ENCODE results near the gene AKT1.
A peak's percentile ranks its signal among the peaks of the same experiment; 100 is the strongest.

AKT1 gene

GRCh38 chr14:104798300-104799243 lies 3.0 kb upstream of the AKT1 start:
- no peak for DNase-seq

DNA sequence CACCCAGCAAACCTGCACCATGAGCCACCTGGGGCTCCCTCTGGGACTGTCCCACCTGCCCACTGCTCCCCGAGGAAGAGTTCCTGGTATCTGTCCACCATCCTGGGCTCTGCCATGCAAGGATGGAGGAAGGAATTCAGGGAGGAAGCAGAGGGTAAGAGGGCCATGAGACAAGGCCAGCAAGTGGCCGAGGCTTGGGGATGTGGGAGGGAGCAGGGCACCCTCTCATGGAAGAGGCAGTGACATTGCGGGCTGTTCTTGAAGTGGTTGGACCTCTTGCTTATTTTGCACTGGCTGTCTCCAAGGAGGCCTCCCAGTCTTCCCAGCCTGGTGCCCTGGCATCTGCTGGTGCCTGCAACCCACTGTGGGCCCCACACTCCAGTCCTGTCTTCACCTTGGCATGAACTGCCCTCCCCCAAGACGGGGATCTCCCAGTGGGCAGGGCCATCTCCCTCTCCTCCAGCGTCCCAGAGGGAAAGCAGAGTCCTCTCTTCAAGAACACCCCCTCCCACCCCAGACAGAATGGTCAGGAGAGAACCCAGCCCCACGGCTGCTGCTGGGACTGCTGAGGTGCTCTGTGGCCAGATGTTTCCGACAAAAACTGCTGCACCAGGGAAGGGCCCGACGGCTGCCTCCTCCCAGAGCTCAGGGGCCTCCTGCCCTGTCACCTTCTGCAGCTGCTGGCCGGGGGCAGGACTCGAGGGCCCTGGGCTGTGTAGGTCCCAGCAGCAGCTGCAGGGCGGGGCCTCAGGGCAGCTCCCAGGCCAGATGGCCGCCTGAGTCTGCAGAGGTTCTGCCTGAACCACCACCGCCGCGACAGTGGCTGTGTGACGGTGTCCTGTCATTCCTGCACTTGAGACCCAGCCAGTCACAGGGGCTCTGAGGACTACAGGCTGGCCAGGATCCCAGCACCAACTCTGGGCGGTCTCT lies 1.8 kb upstream of the AKT1 start:
- DNase-seq: no peak

DNA sequence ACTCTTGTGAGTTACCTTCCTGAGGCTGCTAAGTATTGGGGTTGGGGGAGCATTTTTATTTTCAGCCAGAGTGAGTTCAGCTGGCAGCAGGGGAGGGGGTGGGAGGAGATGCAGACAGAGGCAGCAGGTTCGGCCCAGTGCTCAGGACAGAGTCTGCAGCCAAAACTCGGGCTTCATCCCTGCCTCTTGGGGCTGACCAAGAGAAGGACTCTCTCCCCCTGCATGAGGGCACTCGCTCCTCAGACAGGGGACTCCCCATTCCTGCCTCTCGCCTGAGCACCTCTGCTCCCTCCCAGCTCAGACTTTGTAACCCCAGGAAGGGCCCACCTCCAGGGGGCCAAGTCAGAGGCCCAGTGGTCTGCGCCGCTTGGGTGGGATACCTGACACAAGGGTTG lies 1.1 kb upstream of the AKT1 start:
- no peak for DNase-seq

DNA sequence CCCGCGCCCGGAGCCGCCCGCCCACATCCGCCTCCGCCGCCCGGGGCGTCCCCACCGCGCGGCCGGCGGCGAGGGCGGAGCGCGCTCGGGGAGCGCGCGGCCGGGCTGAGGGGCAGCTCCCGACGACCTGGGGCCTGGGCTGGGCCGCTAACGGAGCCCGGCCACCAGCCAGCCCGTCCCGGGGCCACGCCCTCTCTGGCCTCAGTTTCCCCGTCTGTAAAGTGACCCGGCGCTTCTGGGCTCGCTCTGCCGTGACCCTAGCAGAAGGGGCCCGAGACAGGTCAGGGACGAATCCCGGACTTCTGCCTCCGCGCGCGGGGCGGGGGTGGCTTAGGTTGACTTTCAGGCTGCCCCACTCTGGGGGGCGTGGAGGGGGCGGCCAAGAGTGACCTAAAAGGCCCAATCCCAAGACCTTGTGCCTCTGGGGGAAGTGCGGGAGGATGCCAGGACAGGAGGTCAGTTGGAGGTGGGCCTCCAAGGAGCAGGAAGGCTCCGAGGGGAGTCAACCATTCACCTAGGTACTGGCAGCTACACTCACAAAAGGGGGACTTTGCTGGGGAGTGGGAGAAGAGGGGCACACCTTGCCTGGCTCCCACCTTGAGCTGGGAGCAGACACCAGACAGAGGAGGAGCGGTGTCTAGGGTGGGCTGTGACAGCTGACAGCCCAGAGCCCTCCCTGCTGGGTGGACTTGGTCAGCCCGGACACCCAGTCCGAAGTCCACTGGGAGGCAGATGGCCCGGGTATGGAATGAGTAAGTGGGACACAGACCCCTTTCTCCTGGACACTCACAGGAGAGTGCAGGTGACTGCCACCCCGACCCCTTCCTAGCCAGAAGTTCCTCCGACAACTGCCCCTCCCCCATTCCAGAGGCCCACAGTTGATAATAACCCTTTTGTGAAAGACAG lies 486 bp upstream of the AKT1 start:
- DNase-seq: peak; percentile 54

DNA sequence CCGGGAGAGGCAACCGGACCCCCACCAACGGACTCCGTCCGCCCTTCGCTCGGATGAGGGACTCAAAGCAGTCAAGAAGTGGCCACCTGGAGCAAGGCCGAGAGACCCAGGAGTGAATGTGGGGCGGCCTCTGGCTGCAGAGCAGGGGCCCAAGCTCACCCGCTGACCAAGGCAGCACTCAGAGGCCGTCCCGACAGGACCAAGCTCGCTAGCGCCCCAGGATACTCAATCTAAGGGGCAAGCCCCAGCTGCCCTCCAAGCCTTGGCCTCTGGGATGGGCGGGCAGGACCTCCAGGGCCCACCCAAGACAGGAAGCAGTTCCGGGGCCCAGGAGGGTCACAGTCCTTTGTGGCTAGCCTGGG lies 936 bp downstream of the AKT1 start:
- DNase-seq: peak; percentile 32

- peak; percentile 13 for DNase-seq
Observed at GRCh38 chr14:104794099-104794498, 1.4 kb downstream of the AKT1 start.

- DNase-seq: no peak
Observed at GRCh38 chr14:104793703-104793959, 1.9 kb downstream of the AKT1 start.

GRCh38 chr14:104792945-104793702 lies 2.4 kb downstream of the AKT1 start:
- DNase-seq: no peak

DNA sequence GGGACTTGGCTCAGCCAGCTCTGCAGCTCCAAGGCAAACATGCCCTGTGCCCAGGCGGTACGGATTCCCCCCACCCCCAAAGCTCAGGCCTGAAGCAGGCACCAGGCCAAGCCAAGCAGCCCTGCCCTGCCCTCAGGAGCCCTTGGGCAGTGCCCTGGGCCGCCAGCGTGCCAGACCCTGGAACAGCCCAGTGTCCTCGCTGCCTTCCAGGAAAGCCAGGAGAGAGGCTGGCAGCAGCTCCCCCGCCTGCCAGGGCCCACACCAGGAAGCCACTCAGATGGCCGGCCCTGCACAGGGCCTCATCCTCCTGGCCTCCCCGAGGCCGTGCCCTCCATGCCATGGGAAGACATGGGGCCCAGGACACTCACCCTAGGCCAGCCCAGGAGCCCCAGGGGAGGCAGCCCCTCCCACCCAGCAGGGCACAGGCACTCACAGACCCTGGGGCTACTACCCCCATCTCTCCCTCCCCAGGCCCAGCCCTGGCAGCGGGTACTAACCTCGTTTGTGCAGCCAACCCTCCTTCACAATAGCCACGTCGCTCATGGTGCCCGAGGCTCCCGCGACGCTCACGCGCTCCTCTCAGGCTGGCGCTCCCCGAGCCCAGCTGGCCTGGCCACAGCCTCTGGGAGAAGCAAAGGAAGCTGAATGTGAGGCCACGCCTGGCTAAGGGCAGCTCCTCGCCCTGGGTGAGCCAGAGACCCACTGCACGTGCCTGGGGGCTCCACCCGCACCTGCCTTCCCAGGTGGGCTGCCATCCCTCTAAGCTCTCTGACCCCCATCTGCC lies 3.3 kb downstream of the AKT1 start:
- no peak for DNase-seq

GRCh38 chr14:104791425-104791824 lies 4.1 kb downstream of the AKT1 start:
- no peak for DNase-seq

DNA sequence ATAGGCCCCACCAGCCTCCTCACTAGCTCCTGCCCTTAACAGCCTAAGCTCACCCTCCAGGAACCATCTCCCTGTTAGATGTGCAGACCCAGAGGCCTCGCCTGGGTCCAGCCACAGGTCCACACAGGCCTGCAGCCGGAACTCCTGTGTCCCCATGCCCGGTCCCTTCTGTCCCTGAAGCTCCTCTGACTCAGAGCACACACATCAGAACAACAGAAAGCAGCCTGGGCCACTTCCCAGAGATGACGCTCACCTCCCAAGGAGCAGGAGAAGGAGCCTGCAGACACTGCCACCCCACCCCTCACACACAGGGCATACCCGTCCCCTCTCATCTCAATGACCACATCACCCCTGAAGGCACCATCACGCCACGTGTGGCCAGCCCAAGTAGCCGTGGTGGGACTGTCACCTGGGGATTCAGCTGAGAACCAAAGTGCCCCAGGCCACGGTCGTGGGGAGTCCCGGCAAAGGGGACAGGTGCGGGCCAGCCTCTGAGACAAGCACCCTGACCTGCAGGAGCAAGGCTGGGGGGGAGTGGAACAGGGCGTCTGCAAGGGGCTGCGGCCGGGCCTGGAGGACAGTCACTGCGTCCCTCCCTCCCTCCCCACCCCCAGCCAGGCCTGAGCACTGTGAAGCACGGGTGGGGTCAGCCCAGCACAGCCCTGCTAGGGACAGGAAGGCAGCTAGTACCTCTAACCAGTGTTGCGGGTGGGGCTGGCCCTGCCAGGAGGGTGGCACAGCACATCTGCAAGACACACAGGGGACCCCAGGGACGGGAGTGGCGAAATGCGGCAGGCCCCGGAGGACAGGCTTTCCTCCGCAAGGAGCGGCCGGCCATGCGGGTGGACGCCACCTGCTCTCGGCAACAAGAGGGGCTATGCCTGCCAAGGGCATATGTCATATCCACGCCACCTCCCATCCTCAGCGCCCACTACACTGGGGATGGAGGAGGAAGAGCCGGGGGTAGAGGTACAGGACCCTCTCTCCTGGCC lies 5.5 kb downstream of the AKT1 start:
- DNase-seq: no peak

DNA sequence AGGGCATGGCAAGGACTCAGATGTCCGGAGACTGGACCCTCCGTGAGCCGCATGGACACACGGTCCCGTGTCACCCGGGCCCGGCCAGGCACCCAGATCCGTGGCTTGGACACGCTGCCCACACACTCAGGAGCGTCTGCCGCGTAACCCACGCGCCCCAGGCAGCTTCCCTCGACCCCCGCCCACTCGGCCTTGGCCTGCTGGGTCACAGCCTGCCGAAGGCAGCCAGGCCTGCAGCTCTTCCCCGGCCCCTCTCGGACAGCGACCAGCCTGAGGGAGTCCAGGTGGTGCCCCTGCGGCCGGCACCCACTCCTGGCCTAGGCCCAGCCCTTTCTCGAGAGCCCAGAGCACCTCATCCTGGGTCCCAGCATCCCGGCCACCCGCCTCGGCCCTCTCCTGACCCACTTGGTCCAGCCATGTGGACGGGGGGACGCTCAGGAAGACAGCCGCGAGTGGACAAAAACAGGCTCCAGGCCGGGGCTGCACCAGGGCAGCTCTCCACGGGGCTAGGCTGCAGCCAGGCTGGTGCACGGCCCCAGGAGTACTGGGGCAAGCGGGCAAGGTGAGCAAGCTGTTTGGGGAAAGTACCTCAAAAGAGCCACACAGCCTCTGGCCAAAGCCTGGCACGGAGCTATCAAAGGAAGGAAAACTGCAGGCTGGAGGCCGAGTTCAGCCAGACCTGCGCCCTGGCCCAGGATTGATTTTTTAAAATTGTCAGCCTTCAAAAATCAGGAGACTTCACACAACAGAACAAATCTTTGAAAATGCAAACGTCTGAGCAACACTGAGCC lies 6.5 kb downstream of the AKT1 start:
- no peak for DNase-seq

DNA sequence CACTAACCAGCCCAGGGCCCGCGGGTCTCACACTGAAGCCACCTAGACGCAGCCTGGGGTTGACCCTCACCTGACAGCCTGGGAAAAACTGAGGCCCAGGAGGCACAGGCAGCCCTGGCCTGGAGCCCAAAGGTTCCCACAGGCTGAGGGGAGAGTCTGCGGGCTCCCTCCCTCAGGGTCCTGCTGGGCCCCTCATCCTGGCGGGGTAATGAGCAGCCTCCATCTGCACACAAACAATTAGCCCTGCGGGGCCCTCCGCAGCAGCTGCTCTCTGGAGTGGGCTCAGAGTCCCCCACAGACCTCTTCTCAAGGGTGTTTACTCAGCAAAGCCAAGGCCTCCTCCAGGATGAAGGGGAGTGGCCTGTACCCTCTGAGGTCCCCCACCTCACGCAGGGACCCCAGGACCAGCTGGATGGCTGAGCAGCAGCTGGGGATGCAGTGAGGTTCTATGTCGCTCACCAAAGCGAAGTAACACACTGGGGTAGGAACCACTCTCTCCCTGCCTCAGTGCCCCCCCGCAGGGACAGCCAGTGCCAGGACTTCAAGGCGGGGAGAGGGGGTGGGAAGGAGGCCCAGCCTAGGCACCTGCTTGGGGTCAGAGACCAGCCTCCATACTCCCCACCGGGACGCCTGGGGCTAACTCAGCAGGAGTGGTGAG lies 7.3 kb downstream of the AKT1 start:
- DNase-seq: no peak

GRCh38 chr14:104787736-104788135 lies 7.8 kb downstream of the AKT1 start:
- DNase-seq: no peak

DNA sequence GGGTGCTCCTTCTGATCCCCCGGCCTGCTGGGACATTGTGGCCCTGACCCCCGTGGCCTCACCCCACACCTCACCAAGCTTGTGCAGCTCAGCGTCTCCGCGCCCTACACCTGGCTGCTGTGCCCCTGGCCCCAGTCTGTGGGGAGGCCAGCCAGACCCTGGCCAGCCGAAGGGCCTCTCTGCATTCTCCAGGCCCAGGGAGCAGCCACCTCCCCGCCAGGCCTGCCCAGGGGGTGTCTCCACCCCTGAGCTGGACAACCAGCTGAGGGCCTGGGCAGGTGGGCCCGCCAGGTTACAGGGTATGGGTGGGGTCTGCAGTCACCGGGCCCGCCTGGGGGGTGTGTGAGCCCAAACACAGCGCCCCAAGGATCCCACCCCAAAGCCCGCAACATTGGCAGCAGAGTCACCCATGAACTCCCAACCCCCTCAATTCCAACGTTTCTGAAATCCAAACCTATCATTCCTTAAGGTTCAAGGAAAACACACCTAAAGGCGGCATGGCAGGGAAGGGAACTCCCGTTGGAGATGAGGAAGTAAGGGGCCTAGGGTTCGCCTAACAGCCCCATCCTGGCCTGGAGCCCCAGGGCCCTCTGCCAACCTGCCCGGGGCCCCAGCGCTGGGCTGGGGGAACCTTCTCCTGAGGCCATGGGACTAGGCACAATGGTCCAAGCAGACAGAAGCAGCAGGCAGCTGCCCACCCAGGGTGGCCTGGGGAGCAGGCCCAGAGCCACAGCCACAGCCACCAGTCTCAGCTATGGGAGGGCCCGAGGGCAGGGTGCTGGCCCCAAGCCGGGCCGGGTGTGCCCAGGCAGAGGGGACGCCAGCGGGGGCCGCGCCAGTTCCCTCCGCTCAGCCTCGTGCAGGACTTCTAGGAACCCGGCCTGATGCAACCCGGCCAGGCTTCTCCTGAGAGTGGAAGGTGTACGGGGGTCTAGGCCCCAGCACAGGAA lies 8.5 kb downstream of the AKT1 start:
- DNase-seq: no peak

- DNase-seq: no peak
Observed at GRCh38 chr14:104786091-104786586, 9.4 kb downstream of the AKT1 start.

- DNase-seq: no peak
Observed at GRCh38 chr14:104785708-104786080, 9.9 kb downstream of the AKT1 start.
